ENCODE results near the gene ZNF76.

- TF ChIP-seq EZH2 (IDR thresholded peaks at IDR 0.05; ENCODE audit: borderline replicate concordance, low read depth, low read length, severe bottlenecking) (no peak), POLR2AphosphoS5 (IDR thresholded peaks at IDR 0.05; ENCODE audit: insufficient read depth, low read depth, low read length) (no peak), POLR2A (IDR thresholded peaks at IDR 0.05; ENCODE audit: low read depth, low read length) (no peak), MYC (IDR thresholded peaks at IDR 0.05; ENCODE audit: low read depth, low read length) (no peak), JUN (IDR thresholded peaks at IDR 0.05; ENCODE audit: borderline replicate concordance, insufficient read depth, insufficient read length, low read depth) (no peak)
- TF ChIP-seq, protein P1, sequence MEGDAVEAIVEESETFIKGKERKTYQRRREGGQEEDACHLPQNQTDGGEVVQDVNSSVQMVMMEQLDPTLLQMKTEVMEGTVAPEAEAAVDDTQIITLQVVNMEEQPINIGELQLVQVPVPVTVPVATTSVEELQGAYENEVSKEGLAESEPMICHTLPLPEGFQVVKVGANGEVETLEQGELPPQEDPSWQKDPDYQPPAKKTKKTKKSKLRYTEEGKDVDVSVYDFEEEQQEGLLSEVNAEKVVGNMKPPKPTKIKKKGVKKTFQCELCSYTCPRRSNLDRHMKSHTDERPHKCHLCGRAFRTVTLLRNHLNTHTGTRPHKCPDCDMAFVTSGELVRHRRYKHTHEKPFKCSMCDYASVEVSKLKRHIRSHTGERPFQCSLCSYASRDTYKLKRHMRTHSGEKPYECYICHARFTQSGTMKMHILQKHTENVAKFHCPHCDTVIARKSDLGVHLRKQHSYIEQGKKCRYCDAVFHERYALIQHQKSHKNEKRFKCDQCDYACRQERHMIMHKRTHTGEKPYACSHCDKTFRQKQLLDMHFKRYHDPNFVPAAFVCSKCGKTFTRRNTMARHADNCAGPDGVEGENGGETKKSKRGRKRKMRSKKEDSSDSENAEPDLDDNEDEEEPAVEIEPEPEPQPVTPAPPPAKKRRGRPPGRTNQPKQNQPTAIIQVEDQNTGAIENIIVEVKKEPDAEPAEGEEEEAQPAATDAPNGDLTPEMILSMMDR (IDR thresholded peaks at IDR 0.05; ENCODE audit: extremely low read depth in 1 of 2, insufficient read depth in 1 of 2, low read depth in 1 of 2, low read length in 2 of 2): no peak
These were observed 38.8 kb upstream of the ZNF76 start for GRCh38 chr6:35220711-35221110.
